HCT116 (cell line): ENCODE measurements around the gene GPR151. TPM values are rescaled to one million over a fixed set of nuclear protein-coding genes. Genes with fewer than 3 reads are reported as not detected.

Source experiments
- ATAC-seq: fragments of 200-7000 bp; cut with Tn5 transposase; 2 replicates; pipeline ENCODE4 v1.9.1; 2020; ENCODE audit warnings: mild to moderate bottlenecking, moderate library complexity
- BruUV-seq: library from RNA; stranded (reverse); fragments of 400-500 nt; replicated peaks from 2 replicates; lab custom pipeline; 2021; lab: Mats Ljungman, UMichigan
- CTCF ChIA-PET: fragments of 300-600 bp; sonication (Branson Sonifier 250); formaldehyde crosslinking; loops from one replicate; lab custom pipeline; 2021; ENCODE audit warnings: antibody characterized with exemption; lab: Charles Lee
- POLR2A ChIA-PET: fragments of 300-600, 350-600 bp; sonication (Branson Sonifier 250); formaldehyde crosslinking; loops from one replicate; lab custom pipeline; 2021; ENCODE audit warnings: antibody characterized with exemption; lab: Charles Lee
- RAD21 ChIA-PET, 2 experiments: fragments of 300-600 bp; sonication (Branson Sonifier 250); formaldehyde crosslinking; loops; one replicate each; lab custom pipeline; 2023; ENCODE audit warnings: low total read pairs in 2 of 2; ENCODE audit not compliant: uncharacterized antibody in 2 of 2, unreplicated experiment in 2 of 2, low non-redundant PET in 1 of 2; lab: Charles Lee
- DNase-seq: peaks from one replicate; pipeline ENCODE4 v3.0.0-alpha.2; 2010; ENCODE audit warnings: low read depth, low spot score
- H2AFZ ChIP-seq: fragments of 200-600 bp; shearing (Covaris generic), sonication (generic); 2 replicates; pipeline ENCODE4 v1.6.1; 2017; ENCODE audit warnings: low read depth, mixed run types, mixed read lengths, antibody characterized with exemption, low read length; ENCODE audit not compliant: poor library complexity, severe bottlenecking
- H3K27ac ChIP-seq: 2 replicates; pipeline ENCODE4 v1.5.1; 2012; ENCODE audit warnings: low read depth, low read length
- H3K27me3 ChIP-seq: fragments of 200-600 bp; sonication (generic); 2 replicates; pipeline ENCODE4 v1.6.1; 2016; ENCODE audit warnings: mixed run types, low read length, mixed read lengths; ENCODE audit not compliant: insufficient read depth
- H3K36me3 ChIP-seq, 2 experiments: fragments of 200-500 bp in 1 of 2; fragments of 200-600 bp in 1 of 2; sonication (Bioruptor generic) in 1 of 2; sonication (generic) in 1 of 2; 2 replicates each; pipeline versions ENCODE4 v1.5.1 to v1.6.1; 2014 to 2016; ENCODE audit warnings: low read length in 2 of 2, inconsistent platforms in 1 of 2, mixed read lengths in 1 of 2, mixed run types in 1 of 2; ENCODE audit not compliant: insufficient read depth in 2 of 2, control insufficient read depth in 1 of 2
- H3K4me1 ChIP-seq, 2 experiments: fragments of 200-600 bp in 1 of 2; sonication (generic) in 1 of 2; 2 replicates each; pipeline versions ENCODE4 v1.5.1 to v1.6.1; 2012 to 2017; ENCODE audit warnings: low read length in 2 of 2, inconsistent platforms in 1 of 2, mild to moderate bottlenecking in 1 of 2, mixed read lengths in 1 of 2, mixed run types in 1 of 2, moderate library complexity in 1 of 2; ENCODE audit not compliant: insufficient read depth in 2 of 2, control insufficient read depth in 1 of 2
- H3K4me2 ChIP-seq: fragments of 200-600 bp; sonication (generic); 2 replicates; pipeline ENCODE4 v1.6.1; 2017; ENCODE audit warnings: mixed run types, low read length, mixed read lengths
- H3K4me3 ChIP-seq, 2 experiments: fragments of 200-600 bp in 1 of 2; sonication (generic) in 1 of 2; replicated peaks in 1 of 2; 2 replicates each; pipeline ENCODE4 v1.5.1; 2011 to 2016; ENCODE audit warnings: low read length in 2 of 2, control low read depth in 1 of 2, low read depth in 1 of 2, mild to moderate bottlenecking in 1 of 2, mixed read lengths in 1 of 2, mixed run types in 1 of 2
- H3K79me2 ChIP-seq: fragments of 200-600 bp; sonication (generic); 2 replicates; pipeline ENCODE4 v1.6.1; 2017; ENCODE audit warnings: mild to moderate bottlenecking, mixed run types, low read length, moderate library complexity, mixed read lengths; ENCODE audit not compliant: insufficient read depth
- H3K9ac ChIP-seq: fragments of 200-600 bp; sonication (generic); 2 replicates; pipeline ENCODE4 v1.6.1; 2016; ENCODE audit warnings: low read length, mixed read lengths
- H3K9me2 ChIP-seq: fragments of 200-600 bp; sonication (generic), shearing (Covaris generic); 2 replicates; pipeline ENCODE4 v1.6.1; 2017; ENCODE audit warnings: mixed run types, mild to moderate bottlenecking, moderate library complexity; ENCODE audit not compliant: insufficient read depth
- H3K9me3 ChIP-seq, 2 experiments: fragments of 200-500 bp in 1 of 2; fragments of 200-600 bp in 1 of 2; sonication (Bioruptor generic) in 1 of 2; sonication (generic) in 1 of 2; 2 replicates each; pipeline ENCODE4 v1.6.1; 2014 to 2017; ENCODE audit warnings: low read length in 2 of 2, mixed read lengths in 2 of 2, inconsistent platforms in 1 of 2, low read depth in 1 of 2, mild to moderate bottlenecking in 1 of 2, mixed run types in 1 of 2, moderate library complexity in 1 of 2; ENCODE audit not compliant: control insufficient read depth in 1 of 2, insufficient read depth in 1 of 2
- H4K20me1 ChIP-seq: fragments of 200-600 bp; sonication (generic), shearing (Covaris generic); 2 replicates; pipeline ENCODE4 v1.6.1; 2017; ENCODE audit warnings: mixed run types, mild to moderate bottlenecking, moderate library complexity; ENCODE audit not compliant: insufficient read depth
- CEBPB ChIP-seq: IDR thresholded peaks from 2 replicates; pipeline ENCODE4 v1.6.1; 2012; ENCODE audit warnings: low read depth
- CTCF ChIP-seq, 3 experiments: fragments of 200-600 bp in 1 of 3; sonication (generic) in 1 of 3; IDR thresholded peaks in 2 of 3; conservative IDR thresholded peaks in 1 of 3; 2 replicates each; pipeline ENCODE4 v1.5.1; 2012 to 2017; ENCODE audit warnings: low read depth in 2 of 3, low read length in 2 of 3, antibody characterized with exemption in 1 of 3, borderline replicate concordance in 1 of 3, control low read depth in 1 of 3, mild to moderate bottlenecking in 1 of 3, mixed read lengths in 1 of 3, mixed run types in 1 of 3, moderate library complexity in 1 of 3; ENCODE audit not compliant: insufficient read depth in 1 of 3
- EZH2 ChIP-seq: fragments of 200-600 bp; sonication (generic); IDR thresholded peaks from 2 replicates; pipeline ENCODE4 v1.6.1; 2017; ENCODE audit warnings: antibody characterized with exemption, mixed run types
- MAX ChIP-seq: IDR thresholded peaks from 2 replicates; pipeline ENCODE4 v1.6.1; 2012
- TCF7L2 ChIP-seq: IDR thresholded peaks from 2 replicates; pipeline ENCODE4 v1.7.0; 2011; ENCODE audit warnings: borderline replicate concordance, inconsistent platforms; ENCODE audit not compliant: insufficient read depth, insufficient read length; ENCODE audit errors: extremely low read depth
- YY1 ChIP-seq: IDR thresholded peaks from 2 replicates; pipeline ENCODE4 v1.6.1; 2011; ENCODE audit warnings: low read length, low read depth, moderate library complexity, mild to moderate bottlenecking; ENCODE audit not compliant: insufficient replicate concordance; ENCODE audit errors: extremely low read depth
- ZBTB33 ChIP-seq: IDR thresholded peaks from 2 replicates; pipeline ENCODE4 v1.6.1; 2011; ENCODE audit warnings: mild to moderate bottlenecking, low read length, moderate library complexity; ENCODE audit not compliant: insufficient replicate concordance; ENCODE audit errors: extremely low read depth
- ZNF274 ChIP-seq: fragments of 200-500 bp; sonication (Bioruptor generic); IDR thresholded peaks from 2 replicates; pipeline ENCODE4 v1.6.1; 2014; ENCODE audit warnings: mild to moderate bottlenecking, low read depth, low read length, inconsistent platforms
- intact Hi-C: fragments of 100-400 bp; cut with micrococcal nuclease; formaldehyde crosslinking; loops from 2 replicates; pipeline ENCODE4 v1.10.0; 2022
- total RNA-seq: library from RNA; stranded (reverse); gene quantifications from one replicate; pipeline ENCODE4 v1.2.1, GENCODE V29; 2021; ENCODE audit not compliant: unreplicated experiment

GPR151 gene
- total RNA-seq, 1 experiment from 2014 or later, result not detected

GRCh38 chr5:146482775-146483174, 33.2 kb downstream of the GPR151 start:
- no peak for DNase-seq
- ChIA-PET RAD21 (no interaction called here), CTCF (no interaction called here), POLR2A (no interaction called here)
- Histone ChIP-seq H3K79me2 (peaks cover 53% of the 10 kb centered on the region), H3K9me3 (no peaks in the 10 kb centered on the region), H4K20me1 (peaks cover 23% of the 10 kb centered on the region; the same call in 1 of the 2 replicates), H3K9me2 (no peaks in the 10 kb centered on the region), H3K9ac (no peak overlapping the region), H3K4me3 (no peak overlapping the region), H3K4me2 (no peak overlapping the region), H3K4me1 (no peaks in the 10 kb centered on the region), H3K27me3 (no peaks in the 10 kb centered on the region), H3K27ac (no peak overlapping the region), H3K36me3 (peaks cover 52 to 58% of the 10 kb centered on the region in 2 experiments), H2AFZ (no peak overlapping the region)
- BruUV-seq, result no TSS peak
- ATAC-seq, result no peak
- TF ChIP-seq EZH2 (no peak), CEBPB (no peak), ZNF274 (no peak), MAX (no peak), TCF7L2 (no peak), YY1 (no peak), CTCF (IDR thresholded peaks at IDR 0.05 in 2 of 3, conservative IDR thresholded peaks at IDR 0.05 in 1 of 3; ENCODE audit: borderline replicate concordance in 1 of 3, insufficient read depth in 1 of 3, low read depth in 2 of 3, low read length in 2 of 3) (no peak), ZBTB33 (no peak)
- intact Hi-C loops, result no loop called here
